Activated CD4-positive, alpha-beta T cell treated with anti-CD3 and anti-CD28 coated beads for 1 hour (primary cell): ENCODE measurements around the gene SBK3.
A peak's percentile ranks its signal among the peaks of the same experiment; 100 is the strongest.
"Not testable (repeated sequence)": the region's sequence is repeated elsewhere in the genome, so short reads cannot be mapped to it uniquely, and the experiment has no call there.

Source experiments
- DNase-seq: peaks from one replicate; pipeline ENCODE4 v3.0.0-alpha.2; 2020

The SBK3 gene

GRCh38 chr19:55508120-55508519, 37.2 kb downstream of the SBK3 start:
- DNase-seq, result no peak

- DNase-seq, result no peak
Measured at GRCh38 chr19:55504981-55505380, 40.4 kb downstream of the SBK3 start.

- DNase-seq, result no peak
Measured at GRCh38 chr19:55504252-55504603, 41.1 kb downstream of the SBK3 start.

- peak; percentile 90 for DNase-seq
Measured at GRCh38 chr19:55503502-55504251, 41.7 kb downstream of the SBK3 start.

- no peak for DNase-seq
Measured at GRCh38 chr19:55503157-55503501, 42.2 kb downstream of the SBK3 start.

GRCh38 chr19:55502197-55502952, 43.0 kb downstream of the SBK3 start:
- no peak for DNase-seq

- no peak for DNase-seq
Measured at GRCh38 chr19:55500368-55500952, 44.9 kb downstream of the SBK3 start.

GRCh38 chr19:55498246-55498840, 47.0 kb downstream of the SBK3 start:
- DNase-seq, result no peak

GRCh38 chr19:55497763-55498162, 47.6 kb downstream of the SBK3 start:
- DNase-seq, result no peak

GRCh38 chr19:55496820-55497219, 48.5 kb downstream of the SBK3 start:
- not testable (repeated sequence) for DNase-seq

- DNase-seq, result no peak
Measured at GRCh38 chr19:55495646-55496349, 49.5 kb downstream of the SBK3 start.

- no peak for DNase-seq
Measured at GRCh38 chr19:55494172-55494761, 51.1 kb downstream of the SBK3 start.

- DNase-seq, result no peak
Measured at GRCh38 chr19:55493645-55494171, 51.6 kb downstream of the SBK3 start.

GRCh38 chr19:55493052-55493644, 52.2 kb downstream of the SBK3 start:
- DNase-seq, result no peak

GRCh38 chr19:55492362-55492944, 52.9 kb downstream of the SBK3 start:
- no peak for DNase-seq

GRCh38 chr19:55491546-55492360, 53.6 kb downstream of the SBK3 start:
- no peak for DNase-seq
